Pancreas (tissue), 10 donors: Measurements from ENCODE around the gene PTGER2. TPM values are rescaled to one million over a fixed set of nuclear protein-coding genes. Genes with fewer than 3 reads are reported as not detected.

Experiments
- ATAC-seq, 4 donors: fragments of 200-7000 bp; cut with Tn5 transposase; one replicate each; pipeline versions ENCODE4 v1.8.0 to v1.9.1; 2020; ENCODE audit warnings: mild to moderate bottlenecking in 4 of 4, moderate library complexity in 4 of 4
- DNase-seq, 6 donors: peaks; one replicate each; pipeline ENCODE4 v3.0.0-alpha.2; 2020
- FAIRE-seq: peaks from 2 replicates; lab custom pipeline; 2012; peaks lifted over from hg19 to GRCh38; lab: Jason Lieb, UNC
- H3K27ac ChIP-seq, 4 donors: fragments of 200-600 bp; sonication (generic); 1 replicate in 3 of 4; 2 replicates in 1 of 4; pipeline versions ENCODE4 v1.5.0 to v1.8.0; 2020
- H3K27me3 ChIP-seq, 4 donors: fragments of 200-600 bp; one replicate each; pipeline ENCODE4 v1.8.0; 2021
- H3K36me3 ChIP-seq, 3 donors: fragments of 200-600 bp; sonication (generic) in 1 of 3; one replicate each; pipeline versions ENCODE4 v1.5.0 to v1.8.0; 2020 to 2021
- H3K4me1 ChIP-seq, 3 donors: fragments of 200-600 bp; one replicate each; pipeline ENCODE4 v1.8.0; 2021
- H3K4me3 ChIP-seq, 4 donors: fragments of 200-600 bp; sonication (generic) in 2 of 4; one replicate each; pipeline versions ENCODE4 v1.5.0 to v1.8.0; 2020 to 2021
- H3K9me3 ChIP-seq, 4 donors: fragments of 200-600 bp; one replicate each; pipeline ENCODE4 v1.8.0; 2021
- CTCF ChIP-seq, 4 donors: fragments of 200-600 bp; sonication (generic) in 3 of 4; IDR thresholded peaks; one replicate each; pipeline versions ENCODE4 v1.5.0 to v1.8.0; 2021; ENCODE audit warnings: antibody characterized with exemption in 4 of 4
- WGBS, 2 donors: extraction: QIAGEN DNeasy Blood & Tissue Kit; methylation state at CpG; one replicate each; pipeline ENCODE4 v1.1.7; 2013; 5-methylcytosine and 5-hydroxymethylcytosine counted together
- intact Hi-C, 3 donors: fragments of 100-400 bp; cut with DNase I; formaldehyde crosslinking; loops; one replicate each; pipeline versions ENCODE4 v1.11.1 to v1.14.2; 2022
- polyA plus RNA-seq, 2 donors: library from polyadenylated mRNA; stranded (reverse); fragments of 200-250 nt; gene quantifications; one replicate each; pipeline ENCODE4 v1.2.3, GENCODE V29; 2013
- total RNA-seq, 6 donors: library from RNA; stranded (reverse); fragmentation: NEBNext Ultra II Directional in 4 of 6; extraction: Animal tissue kit (Norgen Biotek cat#: 25700) in 4 of 6; gene quantifications; one replicate each; pipeline versions ENCODE4 v1.2.1 to v1.2.4, GENCODE V29; 2021 to 2023
- donor health status: healthy with polysubstance abuse.
- donor health status: DM: no; HTN: no; CAD: no; lungs with moderate emphysema.
- donor health status: DM: no; HTN: no; CAD: no.
- donor health status: control.
- donor health status: control.
- donor health status: Bipolar disorder and iron deficiency.
- donor health status: DM: yes; HTN: yes; CAD: no.
- donor health status: DM: no; HTN: no; CAD: no.
- donor health status: DM: no; HTN: no; CAD: no.
- donor health status: DM: yes; HTN: yes; CAD: no.

Gene PTGER2
- total and polyA plus RNA-seq, 8 donors, result 0.23 to 2.0 (median 0.43) TPM; not detected in 2

GRCh38 chr14:52338051-52338681 lies 24.1 kb downstream of the PTGER2 start:
- peak; percentile 29 for FAIRE-seq
- H3K4me3 ChIP-seq, result no peak overlapping the region
- 76 to 84% methylated on average over 1 of the region's 1 CpG for WGBS, 2 donors
- intact Hi-C loops, result no loop called here
- no peak overlapping the region for H3K27ac ChIP-seq
- no peaks in the 10 kb centered on the region for H3K4me1 ChIP-seq
- no peaks in the 10 kb centered on the region for H3K9me3 ChIP-seq
- no peaks in the 10 kb centered on the region for H3K36me3 ChIP-seq
- H3K27me3 ChIP-seq, result no peaks in the 10 kb centered on the region
- ATAC-seq, result peak in 1 of 4 donors; percentile 41
- no peak for TF ChIP-seq CTCF (IDR thresholded peaks at IDR 0.05)
- no peak for DNase-seq

- Histone ChIP-seq H3K4me1 (no peaks in the 10 kb centered on the region), H3K27me3 (no peaks in the 10 kb centered on the region), H3K36me3 (no peaks in the 10 kb centered on the region), H3K27ac (no peak overlapping the region), H3K4me3 (no peak overlapping the region), H3K9me3 (no peaks in the 10 kb centered on the region)
- 63 to 78% methylated on average over 1 of the region's 1 CpG for WGBS, 2 donors
- FAIRE-seq (no peak), DNase-seq (no peak), ATAC-seq (no peak)
- intact Hi-C loops, result no loop called here
- TF ChIP-seq CTCF (IDR thresholded peaks at IDR 0.05), result no peak
Measured at GRCh38 chr14:52339262-52339661, 25.1 kb downstream of the PTGER2 start.

GRCh38 chr14:52342849-52343596 lies 28.9 kb downstream of the PTGER2 start:
- Histone ChIP-seq H3K27ac (no peak overlapping the region), H3K36me3 (no peaks in the 10 kb centered on the region), H3K27me3 (peaks cover 0 to 3% (median 0%) of the 10 kb centered on the region in 4 donors), H3K4me1 (no peaks in the 10 kb centered on the region), H3K9me3 (no peaks in the 10 kb centered on the region), H3K4me3 (no peak overlapping the region)
- WGBS, 2 donors, result 59 to 81% methylated on average over 1 of the region's 1 CpG
- ATAC-seq, result no peak
- no peak for DNase-seq
- intact Hi-C loops, result no loop called here
- no peak for FAIRE-seq
- no peak for TF ChIP-seq CTCF (IDR thresholded peaks at IDR 0.05)

- TF ChIP-seq CTCF (IDR thresholded peaks at IDR 0.05), result no peak
- ATAC-seq (no peak), FAIRE-seq (no peak), DNase-seq (no peak)
- no peaks in the 10 kb centered on the region for H3K9me3 ChIP-seq
- no peak overlapping the region for H3K27ac ChIP-seq
- 71 to 82% methylated on average over 4 of the region's 4 CpGs for WGBS, 2 donors
- no peaks in the 10 kb centered on the region for H3K36me3 ChIP-seq
- H3K27me3 ChIP-seq, result peaks cover 0 to 3% (median 0%) of the 10 kb centered on the region in 4 donors
- H3K4me3 ChIP-seq, result no peak overlapping the region
- intact Hi-C loops, result no loop called here
- no peaks in the 10 kb centered on the region for H3K4me1 ChIP-seq
Measured at GRCh38 chr14:52346778-52347177, 32.7 kb downstream of the PTGER2 start.

- Histone ChIP-seq H3K36me3 (no peaks in the 10 kb centered on the region), H3K27ac (no peak overlapping the region), H3K9me3 (no peaks in the 10 kb centered on the region), H3K4me3 (no peak overlapping the region), H3K27me3 (peaks cover 0 to 3% (median 0%) of the 10 kb centered on the region in 4 donors), H3K4me1 (no peaks in the 10 kb centered on the region)
- 76% methylated on average over 5 of the region's 5 CpGs for WGBS, 2 donors
- DNase-seq, result no peak
- no peak for ATAC-seq
- FAIRE-seq, result no peak
- no peak for TF ChIP-seq CTCF (IDR thresholded peaks at IDR 0.05)
- intact Hi-C loops, result no loop called here
Measured at GRCh38 chr14:52348279-52348678, 34.2 kb downstream of the PTGER2 start.
